Fibroblast of mammary gland (primary cell): ENCODE measurements around the gene APMAP.

ENCODE experiments used
- DNase-seq: peaks from one replicate; pipeline ENCODE4 v3.0.0-alpha.2; 2010; ENCODE audit warnings: low read depth
- H3K4me3 ChIP-seq: 2 replicates; pipeline ENCODE4 v1.5.1; 2011; ENCODE audit warnings: low read depth, mild to moderate bottlenecking, low read length, moderate library complexity; ENCODE audit not compliant: control insufficient read depth
- CTCF ChIP-seq: conservative IDR thresholded peaks from 2 replicates; pipeline ENCODE4 v1.5.1; 2011; ENCODE audit warnings: low read depth, low read length, inconsistent platforms; ENCODE audit not compliant: control insufficient read depth, insufficient read depth

APMAP gene

GRCh38 chr20:24962182-24962492, 30.4 kb downstream of the APMAP start:
- no peak for DNase-seq
- H3K4me3 ChIP-seq: no peak overlapping the region
- no peak for TF ChIP-seq CTCF

GRCh38 chr20:24961384-24962181, 31.0 kb downstream of the APMAP start:
- DNase-seq: no peak

GRCh38 chr20:24960861-24961260, 31.7 kb downstream of the APMAP start:
- no peak for DNase-seq
- TF ChIP-seq CTCF: no peak

More at GRCh38 chr20:24961384-24962181, 31.0 kb downstream of the APMAP start:
- no peak for TF ChIP-seq CTCF
- no peak overlapping the region for H3K4me3 ChIP-seq

GRCh38 chr20:24960302-24960801, 32.2 kb downstream of the APMAP start:
- no peak for TF ChIP-seq CTCF
- no peak for DNase-seq
- H3K4me3 ChIP-seq: no peak overlapping the region

More at GRCh38 chr20:24960861-24961260, 31.7 kb downstream of the APMAP start:
- H3K4me3 ChIP-seq: no peak overlapping the region

GRCh38 chr20:24959591-24960301, 32.8 kb downstream of the APMAP start:
- TF ChIP-seq CTCF: no peak
- DNase-seq: no peak
- no peak overlapping the region for H3K4me3 ChIP-seq

- TF ChIP-seq CTCF: no peak
- H3K4me3 ChIP-seq: no peak overlapping the region
- DNase-seq: no peak
These were observed 33.8 kb downstream of the APMAP start for GRCh38 chr20:24958506-24959385.
